Stomach smooth muscle (tissue), 2 donors: ENCODE results near the gene GLMP.

Experiments used
- H3K27ac ChIP-seq: one replicate; pipeline ENCODE4 v1.7.0; 2013; ENCODE audit warnings: mild to moderate bottlenecking, low read length, inconsistent platforms
- H3K27me3 ChIP-seq, 2 donors: one replicate each; pipeline ENCODE4 v1.7.0; 2013; ENCODE audit warnings: low read length in 2 of 2; ENCODE audit not compliant: insufficient read depth in 2 of 2, control insufficient read depth in 1 of 2
- H3K36me3 ChIP-seq, 2 donors: one replicate each; pipeline ENCODE4 v1.7.0; 2013; ENCODE audit warnings: low read length in 2 of 2; ENCODE audit not compliant: control insufficient read depth in 2 of 2, insufficient read depth in 2 of 2
- H3K4me1 ChIP-seq: one replicate; pipeline ENCODE4 v1.7.0; 2013; ENCODE audit warnings: low read length; ENCODE audit not compliant: control insufficient read depth, insufficient read depth
- H3K4me3 ChIP-seq, 2 donors: one replicate each; pipeline ENCODE4 v1.7.0; 2013; ENCODE audit warnings: low read length in 2 of 2
- H3K9ac ChIP-seq, 2 donors: one replicate each; pipeline ENCODE4 v1.7.0; 2013; ENCODE audit warnings: low read length in 2 of 2, mild to moderate bottlenecking in 1 of 2
- H3K9me3 ChIP-seq, 2 donors: one replicate each; pipeline ENCODE4 v1.7.0; 2013; ENCODE audit warnings: low read length in 2 of 2; ENCODE audit not compliant: control insufficient read depth in 2 of 2
- donor health status: healthy.
- donor health status: Pancreatic carcinoma.

Gene GLMP

GRCh38 chr1:156251527-156251926, 44.0 kb downstream of the GLMP start:
- Histone ChIP-seq H3K4me1 (peaks cover 17% of the 10 kb centered on the region), H3K36me3 (peaks cover 46 to 51% of the 10 kb centered on the region in 2 donors), H3K27ac (no peak overlapping the region), H3K4me3 (no peak overlapping the region), H3K9ac (no peak overlapping the region), H3K9me3 (no peaks in the 10 kb centered on the region), H3K27me3 (peaks cover 4 to 7% of the 10 kb centered on the region in 2 donors)

DNA sequence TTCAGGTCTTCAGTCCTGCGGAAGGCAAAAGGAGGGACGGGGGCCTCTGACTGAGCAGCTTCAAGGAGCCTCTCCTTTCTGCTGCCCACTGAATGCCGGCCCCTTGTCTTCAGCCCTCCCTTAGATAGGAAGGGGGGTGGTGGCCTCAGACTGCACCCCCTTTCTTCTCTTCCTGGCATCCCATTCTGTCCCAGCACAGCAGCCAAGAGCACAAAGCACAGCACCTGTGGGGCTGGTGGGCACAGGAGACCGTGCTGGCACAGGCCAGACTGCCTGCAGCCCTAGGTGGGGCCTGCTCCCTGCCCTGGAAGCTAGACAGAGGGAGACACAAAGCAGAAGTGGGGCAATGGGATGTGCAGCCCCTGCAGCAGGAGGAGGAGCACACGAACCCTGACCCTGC, 45.9 kb downstream of the GLMP start:
- no peak overlapping the region for H3K4me3 ChIP-seq
- H3K4me1 ChIP-seq, result peaks cover 32% of the 10 kb centered on the region
- no peaks in the 10 kb centered on the region for H3K9me3 ChIP-seq
- H3K36me3 ChIP-seq, result peaks cover 39 to 44% of the 10 kb centered on the region in 2 donors
- no peak overlapping the region for H3K9ac ChIP-seq
- H3K27ac ChIP-seq, result no peak overlapping the region
- H3K27me3 ChIP-seq, result peaks cover 20 to 26% of the 10 kb centered on the region in 2 donors

- H3K9ac ChIP-seq, result no peak overlapping the region
These were observed 47.2 kb downstream of the GLMP start for GRCh38 chr1:156248323-156248683.

DNA sequence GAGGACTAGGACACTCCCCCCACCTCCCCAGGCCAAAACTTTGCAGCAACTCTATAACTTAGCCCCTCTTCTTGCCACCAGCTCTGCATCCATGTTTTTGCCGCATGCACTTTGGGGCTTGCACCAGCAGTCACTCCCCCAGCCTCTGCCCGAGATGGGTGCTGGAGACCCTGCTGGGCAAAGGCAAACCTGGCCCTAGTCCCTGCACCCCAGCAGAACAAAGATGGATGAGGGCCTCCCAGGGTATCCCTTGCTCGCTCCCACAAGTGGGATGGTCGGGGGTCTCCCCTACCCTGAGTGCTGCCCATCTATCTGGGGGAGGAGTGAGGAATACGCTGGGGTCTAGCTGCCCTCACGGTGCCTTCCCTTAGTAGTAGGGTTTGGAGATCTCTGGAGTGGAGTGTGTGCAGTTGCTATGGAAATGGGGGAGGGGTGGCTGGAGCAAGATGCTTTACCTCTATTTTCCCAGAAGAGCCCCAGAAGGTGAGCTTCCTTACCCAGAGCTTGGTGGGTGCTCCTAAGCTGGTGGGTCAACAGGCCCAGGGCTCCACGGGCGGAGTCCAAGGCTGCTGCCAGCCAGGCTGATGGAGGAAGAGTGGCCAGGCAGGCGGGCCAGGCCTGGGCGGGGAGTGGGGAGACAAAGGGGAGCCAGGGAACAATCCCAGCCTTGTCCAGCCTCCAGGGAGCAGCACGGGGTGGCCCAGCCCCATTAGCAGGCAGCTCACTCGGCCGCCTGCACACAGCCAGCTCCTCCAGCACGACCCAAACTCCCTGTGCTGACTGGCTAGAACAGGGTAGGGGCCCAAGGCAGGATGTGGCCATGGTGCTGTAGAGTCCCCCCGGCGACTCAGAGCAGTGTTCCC, 47.8 kb downstream of the GLMP start, which contains the start of gene PAQR6:
Gene PAQR6, minus strand, starts transcription at position 597 of the 863 bp plus-strand sequence. CDS start 1,325 bp downstream, outside the sequence.
- Histone ChIP-seq H3K27me3 (peaks cover 22 to 32% of the 10 kb centered on the region in 2 donors), H3K9ac (no peak within 1 kb of the TSS), H3K36me3 (peaks cover 24 to 30% of the 10 kb centered on the region in 2 donors), H3K27ac (no peak within 1 kb of the TSS), H3K4me3 (peak within 1 kb of the TSS in 1 of 2 donors; percentile 15), H3K4me1 (peaks cover 32% of the 10 kb centered on the region), H3K9me3 (no peaks in the 10 kb centered on the region)

More at GRCh38 chr1:156248323-156248683, 47.2 kb downstream of the GLMP start:
- peaks cover 22 to 32% of the 10 kb centered on the region in 2 donors for H3K27me3 ChIP-seq
- no peak overlapping the region for H3K4me3 ChIP-seq
- H3K27ac ChIP-seq, result no peak overlapping the region
- H3K36me3 ChIP-seq, result peaks cover 31 to 36% of the 10 kb centered on the region in 2 donors
- H3K9me3 ChIP-seq, result no peaks in the 10 kb centered on the region
- H3K4me1 ChIP-seq, result peaks cover 32% of the 10 kb centered on the region

DNA sequence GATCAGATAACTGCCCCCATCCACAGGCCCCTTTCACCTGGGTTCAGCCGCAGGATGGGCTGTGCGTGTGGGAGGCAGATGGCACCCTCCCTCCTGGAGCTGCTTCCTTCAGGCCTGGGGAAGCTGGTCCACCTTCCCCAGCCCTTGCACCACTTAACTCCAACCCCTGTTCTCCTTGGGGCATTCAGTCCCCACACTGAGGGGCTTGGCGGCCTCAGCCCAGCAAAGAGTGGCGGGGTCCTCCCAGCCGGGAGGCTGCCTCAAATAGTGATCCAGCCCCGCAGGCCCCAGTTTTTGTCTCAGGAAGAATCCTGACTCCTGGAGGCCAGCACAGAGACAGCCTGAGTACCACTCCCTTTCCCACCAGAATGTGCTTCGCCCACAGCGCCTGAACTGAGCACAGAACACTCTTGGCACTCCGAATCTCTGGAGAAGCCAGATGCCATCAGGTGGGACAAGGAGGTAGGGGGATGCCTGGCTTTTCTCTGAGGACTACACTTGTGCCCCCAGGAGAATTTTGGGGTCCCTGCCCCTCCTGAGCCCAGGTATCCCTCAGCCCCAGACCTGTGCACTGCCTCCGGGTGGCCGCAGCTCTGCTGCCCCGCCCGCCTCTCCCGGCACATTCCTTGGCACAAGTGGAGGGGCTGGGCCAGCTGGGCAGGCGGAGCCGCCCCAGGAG, 48.6 kb downstream of the GLMP start:
- Histone ChIP-seq H3K36me3 (peaks cover 17 to 25% of the 10 kb centered on the region in 2 donors), H3K27me3 (peaks cover 22 to 32% of the 10 kb centered on the region in 2 donors), H3K27ac (no peak overlapping the region), H3K9ac (no peak overlapping the region), H3K4me3 (peak overlapping the region in 1 of 2 donors; percentile 15), H3K9me3 (no peaks in the 10 kb centered on the region), H3K4me1 (peaks cover 32% of the 10 kb centered on the region)

GRCh38 chr1:156246241-156246780, 49.2 kb downstream of the GLMP start:
- H3K9ac ChIP-seq, result no peak overlapping the region
- H3K36me3 ChIP-seq, result peaks cover 15 to 20% of the 10 kb centered on the region in 2 donors
- H3K4me3 ChIP-seq, result peak overlapping the region in 1 of 2 donors; percentile 57
- H3K4me1 ChIP-seq, result peaks cover 32% of the 10 kb centered on the region
- no peak overlapping the region for H3K27ac ChIP-seq
- no peaks in the 10 kb centered on the region for H3K9me3 ChIP-seq
- peaks cover 22 to 32% of the 10 kb centered on the region in 2 donors for H3K27me3 ChIP-seq

- Histone ChIP-seq H3K4me1 (peaks cover 31% of the 10 kb centered on the region), H3K36me3 (peaks cover 14% of the 10 kb centered on the region in 2 donors), H3K27ac (no peak overlapping the region), H3K4me3 (peak overlapping the region in 1 of 2 donors; percentile 57), H3K9me3 (no peaks in the 10 kb centered on the region), H3K27me3 (peaks cover 22 to 32% of the 10 kb centered on the region in 2 donors), H3K9ac (no peak overlapping the region)
These were observed 49.8 kb downstream of the GLMP start for GRCh38 chr1:156245451-156246232.

GRCh38 chr1:156244712-156245111, 50.8 kb downstream of the GLMP start:
- no peaks in the 10 kb centered on the region for H3K9me3 ChIP-seq
- H3K27me3 ChIP-seq, result peaks cover 22 to 32% of the 10 kb centered on the region in 2 donors
- H3K4me3 ChIP-seq, result no peak overlapping the region
- H3K36me3 ChIP-seq, result peaks cover 4 to 13% of the 10 kb centered on the region in 2 donors
- no peak overlapping the region for H3K27ac ChIP-seq
- H3K9ac ChIP-seq, result no peak overlapping the region
- H3K4me1 ChIP-seq, result peaks cover 30% of the 10 kb centered on the region

DNA sequence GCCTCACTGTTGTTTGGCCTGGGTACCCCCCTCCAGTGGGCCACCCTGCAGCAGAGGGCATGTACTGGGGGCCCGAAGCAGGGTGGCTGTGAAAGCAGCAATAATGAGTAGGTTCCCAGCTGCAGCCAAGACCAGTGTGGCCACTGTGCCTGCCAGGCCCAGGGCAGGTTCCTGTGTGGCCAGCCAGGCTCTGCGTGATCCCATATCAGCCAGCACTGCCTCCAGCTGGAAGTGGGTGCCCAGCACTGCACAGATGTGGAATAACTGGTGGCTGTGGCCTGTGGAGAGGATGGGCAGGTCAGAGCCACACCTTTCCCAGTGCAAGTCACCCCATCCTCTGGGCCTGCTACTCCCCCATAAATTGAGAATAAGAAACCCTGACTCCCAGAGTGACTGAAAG, 51.4 kb downstream of the GLMP start:
- Histone ChIP-seq H3K27ac (no peak overlapping the region), H3K36me3 (peaks cover 7 to 14% of the 10 kb centered on the region in 2 donors), H3K27me3 (peaks cover 22 to 32% of the 10 kb centered on the region in 2 donors), H3K4me1 (peaks cover 30% of the 10 kb centered on the region), H3K4me3 (no peak overlapping the region), H3K9me3 (no peaks in the 10 kb centered on the region), H3K9ac (no peak overlapping the region)

DNA sequence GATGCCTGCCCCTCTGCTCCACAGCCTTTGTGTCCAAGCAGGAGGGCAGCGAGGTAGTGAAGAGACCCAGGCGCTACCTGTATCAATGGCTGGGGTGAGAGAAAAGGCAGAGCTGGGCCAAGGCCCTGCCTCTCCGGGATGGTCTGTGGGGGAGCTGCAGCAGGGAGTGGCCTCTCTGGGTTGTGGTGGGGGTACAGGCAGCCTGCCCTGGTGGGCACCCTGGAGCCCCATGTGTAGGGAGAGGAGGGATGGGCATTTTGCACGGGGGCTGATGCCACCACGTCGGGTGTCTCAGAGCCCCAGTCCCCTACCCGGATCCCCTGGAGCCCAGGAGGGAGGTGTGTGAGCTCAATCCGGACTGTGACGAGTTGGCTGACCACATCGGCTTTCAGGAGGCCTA, 52.7 kb downstream of the GLMP start:
- Histone ChIP-seq H3K27me3 (peaks cover 22 to 32% of the 10 kb centered on the region in 2 donors), H3K9ac (no peak overlapping the region), H3K4me1 (peaks cover 26% of the 10 kb centered on the region)

More for the DNA sequence above, 52.7 kb downstream of the GLMP start:
- Histone ChIP-seq H3K36me3 (peaks cover 17 to 19% of the 10 kb centered on the region in 2 donors), H3K9me3 (no peaks in the 10 kb centered on the region), H3K4me3 (no peak overlapping the region), H3K27ac (no peak overlapping the region)
